Ovary (tissue), 3 donors: ENCODE results near the gene PLA2G2E.

Source experiments
- CTCF ChIP-seq, 3 donors: fragments of 450-650 bp in 2 of 3; fragments of 200-600 bp in 1 of 3; IDR thresholded peaks; one replicate each; pipeline versions ENCODE4 v1.5.1 to v1.8.0; 2016 to 2022; ENCODE audit warnings: antibody characterized with exemption in 3 of 3, mild to moderate bottlenecking in 1 of 3
- EP300 ChIP-seq: sonication (generic); formaldehyde crosslinking; IDR thresholded peaks from one replicate; pipeline ENCODE4 v1.6.1; 2017; ENCODE audit warnings: antibody characterized with exemption
- POLR2A ChIP-seq: fragments of 450-650 bp; IDR thresholded peaks from one replicate; pipeline ENCODE4 v1.6.1; 2017; ENCODE audit warnings: antibody characterized with exemption, mild to moderate bottlenecking, moderate library complexity
- donor health status: DM: no; HTN: no; CAD: no.

GRCh38 chr1:19907456-19907855 is 16.0 kb downstream of the PLA2G2E start:
- TF ChIP-seq CTCF (IDR thresholded peaks at IDR 0.05) (no peak), POLR2A (no peak), EP300 (no peak)
